K562 (cell line): ENCODE results near the gene ZFAND2B.

Source experiments
- CHD2 ChIP-seq: IDR thresholded peaks from 2 replicates; pipeline ENCODE4 v1.6.1; 2011; ENCODE audit warnings: low read depth, low read length
- TEAD4 ChIP-seq, 2 experiments: sonication (generic) in 1 of 2; formaldehyde crosslinking in 1 of 2; IDR thresholded peaks; 2 replicates each; pipeline versions ENCODE4 v1.6.1 to v1.8.0; 2012 to 2022; ENCODE audit warnings: borderline replicate concordance in 1 of 2, inconsistent platforms in 1 of 2, low read length in 1 of 2, mild to moderate bottlenecking in 1 of 2, missing genetic modification reagents in 1 of 2
- ZZZ3 ChIP-seq: fragments of 450-650 bp; IDR thresholded peaks from 2 replicates; pipeline ENCODE4 v1.6.1; 2016; ENCODE audit warnings: antibody characterized with exemption, mild to moderate bottlenecking, moderate library complexity

DNA sequence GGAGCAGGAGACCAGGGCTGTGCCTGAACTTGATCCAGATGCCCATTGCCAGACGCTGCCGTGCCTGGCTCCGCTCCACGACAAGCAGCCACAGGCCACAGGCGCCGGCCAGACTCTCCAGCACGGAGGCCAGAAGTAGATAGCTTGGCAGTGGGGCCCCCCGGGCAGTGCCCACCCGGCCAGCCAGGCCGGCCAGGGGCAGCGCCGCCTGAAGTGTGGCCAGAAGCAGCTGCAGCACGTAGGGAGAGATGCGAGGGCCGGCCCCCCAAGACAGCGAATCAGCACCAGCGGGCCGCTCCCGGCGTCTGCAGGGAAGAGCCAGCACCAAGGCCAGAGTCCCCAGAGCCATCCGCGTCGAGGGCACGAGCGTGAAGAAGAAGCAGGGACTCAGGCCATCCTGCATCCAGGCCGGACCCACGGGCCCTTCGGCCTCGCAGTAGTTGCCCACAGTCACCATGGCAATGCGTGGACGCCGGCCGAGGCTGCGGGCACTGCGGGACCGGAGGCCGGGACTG lies 11.7 kb downstream of the ZFAND2B start:
- no peak for TF ChIP-seq TEAD4 (IDR thresholded peaks at IDR 0.05; ENCODE audit: low read length)
- TF ChIP-seq TEAD4 (CRISPR knock-in tag; IDR thresholded peaks at IDR 0.05; ENCODE audit: borderline replicate concordance), result no peak
- no peak; the same call in 1 of the 2 replicates for TF ChIP-seq ZZZ3
- no peak for TF ChIP-seq CHD2
